Measurements from ENCODE around the gene FUT4.
"Not testable (repeated sequence)": the region's sequence is repeated elsewhere in the genome, so short reads cannot be mapped to it uniquely, and the experiment has no call there.

The FUT4 gene

DNA sequence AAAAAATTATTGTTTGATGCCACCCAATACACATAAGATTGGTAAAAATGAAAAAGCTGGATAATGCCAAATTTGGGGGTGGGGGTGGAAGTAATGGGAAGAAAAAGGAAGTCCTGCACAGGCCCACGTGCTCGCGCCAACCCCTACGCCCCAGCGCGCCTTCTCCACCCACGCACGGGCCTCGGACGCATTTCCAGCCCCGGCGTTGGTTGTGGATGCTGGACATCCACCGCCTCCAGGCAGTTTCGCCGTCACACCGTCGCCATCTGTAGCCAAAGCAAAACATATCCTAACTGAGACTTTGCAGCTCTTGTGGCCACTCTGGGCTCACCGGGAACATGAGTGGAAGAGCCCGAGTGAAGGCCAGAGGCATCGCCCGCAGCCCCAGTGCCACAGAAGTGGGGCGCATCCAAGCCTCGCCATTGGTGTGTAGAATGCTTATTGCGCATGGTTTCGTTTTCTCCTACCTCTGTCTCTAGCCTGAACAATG, 23.5 kb downstream of the FUT4 start, which contains the start of gene PIWIL4:
Gene PIWIL4, plus strand, starts transcription at position 188 of the 490 bp plus-strand sequence. Its CDS starts 151 bp downstream, at position 339.
- no peak for DNase-seq (ENCODE audit: low read depth in 2 of 2)

DNA sequence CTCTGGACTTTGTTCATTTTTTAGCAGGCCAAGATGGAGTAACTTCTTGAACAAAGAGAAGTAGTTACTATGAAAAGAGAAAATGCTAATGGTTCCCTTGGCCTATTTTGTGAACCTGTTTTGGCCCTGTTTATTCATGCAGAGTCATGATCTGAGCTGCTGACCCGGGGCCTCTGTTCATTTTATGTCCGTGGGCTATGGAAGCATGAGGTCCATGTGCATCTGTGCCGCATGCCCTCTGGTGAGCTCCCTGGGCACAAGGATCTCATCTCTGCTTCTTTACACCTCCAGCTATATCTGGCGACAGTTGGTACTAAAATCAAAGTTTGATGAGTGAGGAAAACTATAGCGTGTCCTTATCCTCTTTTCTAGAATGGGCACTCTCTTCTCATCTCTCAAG, 24.5 kb downstream of the FUT4 start:
- no peak for DNase-seq (ENCODE audit: low read depth in 2 of 2)

DNA sequence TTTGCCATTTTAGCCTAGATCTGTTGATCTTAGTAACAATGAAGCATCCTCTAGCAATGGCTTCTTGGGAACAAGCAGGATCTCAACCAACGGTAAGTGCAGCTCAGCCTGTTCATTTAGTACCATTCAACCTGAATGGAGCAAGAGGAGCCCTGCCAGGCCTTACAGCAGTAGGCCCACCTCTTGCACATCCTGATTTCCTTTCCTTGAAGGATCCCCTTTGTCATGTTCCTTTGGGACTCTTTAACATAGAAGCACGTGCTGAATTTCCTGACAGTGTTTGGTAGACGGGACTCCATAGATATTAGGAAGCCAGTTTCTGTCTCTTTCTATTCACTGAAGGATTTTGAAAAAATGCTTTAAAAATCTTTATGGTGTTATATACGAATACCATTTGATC, 25.0 kb downstream of the FUT4 start:
- no peak for DNase-seq (ENCODE audit: low read depth in 2 of 2)

DNA sequence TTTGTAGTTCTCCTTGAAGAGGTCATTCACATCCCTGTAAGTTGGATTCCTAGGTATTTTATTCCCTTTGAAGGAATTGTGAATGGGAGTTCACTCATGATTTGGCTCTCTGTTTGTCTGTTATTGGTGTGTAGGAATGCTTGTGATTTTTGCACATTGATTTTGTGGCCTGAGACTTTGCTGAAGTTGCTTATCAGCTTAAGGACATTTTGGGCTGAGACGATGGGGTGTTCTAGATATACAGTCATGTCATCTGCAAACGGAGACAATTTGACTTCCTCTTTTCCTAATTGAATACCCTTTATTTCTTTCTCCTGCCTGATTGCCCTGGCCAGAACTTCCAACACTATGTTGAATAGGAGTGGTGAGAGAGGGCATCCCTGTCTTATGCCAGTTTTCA, 29.3 kb downstream of the FUT4 start:
- DNase-seq (ENCODE audit: low read depth in 2 of 2): not testable (repeated sequence)

DNA sequence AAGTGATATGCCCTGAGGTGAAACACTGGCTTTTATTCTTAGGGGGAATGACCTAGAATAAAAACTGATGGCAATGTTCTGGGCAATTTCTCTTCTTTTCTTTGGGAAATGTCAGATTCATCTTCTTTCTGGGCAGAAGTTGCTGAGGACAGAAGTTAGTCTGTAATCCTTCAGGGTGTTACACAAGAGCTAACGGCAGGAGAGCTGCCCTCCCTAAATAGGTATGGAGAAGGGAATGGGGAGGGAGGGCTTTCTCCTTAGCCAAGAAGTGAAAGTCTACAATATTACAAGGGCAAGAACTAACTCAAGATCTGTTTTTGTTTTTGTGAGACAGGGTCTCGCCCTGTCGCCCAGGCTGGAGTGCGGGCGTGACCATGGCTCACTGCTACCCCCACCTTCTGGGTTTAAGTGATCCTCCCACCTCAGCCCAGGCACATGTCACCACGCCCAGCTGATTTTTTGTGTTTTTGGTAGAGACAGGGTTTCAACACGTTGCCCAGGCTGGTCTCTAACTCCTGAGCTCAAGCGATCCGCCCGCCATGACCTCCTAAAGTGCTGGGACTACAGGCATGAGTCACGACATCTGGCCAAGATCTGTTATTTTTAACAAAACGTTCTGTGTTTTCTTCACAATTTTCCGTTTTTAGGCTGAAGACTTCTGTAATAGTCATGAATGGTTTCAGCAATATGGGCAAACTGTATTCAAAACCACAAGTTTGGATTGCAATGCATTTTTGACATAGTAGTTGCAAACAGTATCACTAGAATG, 30.7 kb downstream of the FUT4 start:
- no peak for DNase-seq (ENCODE audit: low read depth in 2 of 2)

DNA sequence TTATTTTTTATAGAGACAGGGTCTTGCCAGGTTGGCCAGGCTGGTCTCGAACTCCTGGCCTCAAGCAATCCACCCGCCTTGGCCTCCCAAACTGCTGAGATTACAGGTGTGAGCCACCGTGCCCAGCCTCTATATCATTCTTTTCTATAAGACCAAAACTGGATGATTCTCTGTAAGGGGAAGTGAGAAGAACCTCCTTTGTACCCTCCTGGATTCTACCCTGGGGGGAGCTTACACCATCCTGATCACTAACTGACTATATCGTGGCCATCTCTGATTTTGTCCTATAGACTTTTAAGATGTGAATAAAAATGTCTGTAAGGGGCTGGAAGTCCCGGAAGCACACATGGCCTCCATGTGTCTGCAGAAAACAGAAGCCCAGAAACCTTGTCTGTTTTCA, 32.6 kb downstream of the FUT4 start:
- no peak for DNase-seq (ENCODE audit: low read depth in 2 of 2)

DNA sequence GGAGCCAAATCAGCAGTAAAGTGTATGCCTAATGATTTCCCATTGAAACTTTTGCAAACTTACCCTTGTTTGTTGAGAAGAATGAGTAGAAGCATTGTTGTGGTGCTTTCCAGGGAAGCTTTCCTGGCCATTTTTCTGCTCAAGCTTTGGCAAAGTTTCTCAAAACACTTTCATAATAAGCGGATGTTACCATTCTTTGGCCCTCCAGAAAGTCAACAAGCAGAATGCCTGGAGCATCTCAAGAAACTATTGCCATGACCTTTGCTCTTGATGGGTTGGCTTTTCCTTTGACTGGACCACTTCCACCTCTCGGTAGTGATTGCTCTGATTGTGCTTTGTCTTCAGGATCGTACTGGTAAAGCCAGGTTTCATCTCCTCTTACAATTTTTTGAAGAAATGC, 34.1 kb downstream of the FUT4 start:
- DNase-seq (ENCODE audit: low read depth in 2 of 2): no peak

DNA sequence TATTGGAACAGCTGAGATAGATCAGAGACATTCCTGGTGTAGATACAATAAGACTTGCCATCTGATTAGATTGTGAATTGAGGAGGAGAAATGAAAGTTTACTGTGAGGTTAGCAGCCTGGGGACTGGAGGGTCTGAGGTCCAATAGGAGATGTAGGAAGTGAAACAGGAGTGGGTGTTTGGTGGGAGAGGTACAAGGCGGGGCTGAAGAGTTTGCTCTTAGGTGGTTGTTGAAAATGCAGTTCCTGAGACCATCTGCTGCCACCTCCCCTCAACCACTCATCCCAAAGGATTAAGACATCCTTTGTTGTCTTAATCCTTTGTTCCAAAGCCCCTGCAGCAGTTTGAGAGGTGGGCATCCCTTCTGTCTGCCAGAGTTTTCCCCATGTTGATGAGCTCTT, 38.2 kb downstream of the FUT4 start:
- no peak for DNase-seq (ENCODE audit: low read depth in 2 of 2)

DNA sequence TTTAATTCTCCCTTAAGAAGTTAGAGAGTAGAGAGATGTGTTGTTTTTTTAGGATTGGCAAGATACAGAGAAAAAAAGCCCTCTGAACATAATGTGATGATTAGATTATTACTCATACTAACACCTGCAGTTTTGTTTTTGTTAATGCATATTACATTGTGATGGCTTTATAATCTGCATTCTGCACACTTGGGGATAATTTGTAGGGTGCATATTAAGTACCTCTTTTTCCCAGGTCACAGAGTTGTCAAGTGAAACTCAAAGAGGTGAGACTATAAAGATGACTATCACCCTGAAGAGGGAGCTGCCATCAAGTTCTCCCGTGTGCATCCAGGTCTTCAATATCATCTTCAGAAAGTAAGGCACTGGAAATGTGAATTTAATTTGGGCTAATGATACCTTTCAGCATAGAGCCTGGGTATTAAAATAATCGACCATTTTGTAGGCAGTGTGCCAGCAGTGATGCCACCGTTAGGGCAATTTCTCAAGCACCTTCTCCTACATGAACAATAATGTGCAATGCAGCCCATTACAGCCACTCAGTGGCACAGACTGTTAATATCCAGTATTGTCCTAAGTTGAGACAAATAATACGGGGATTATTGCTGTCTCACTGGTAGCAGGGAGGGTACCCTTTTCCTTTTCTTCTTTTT, 39.6 kb downstream of the FUT4 start:
- no peak for DNase-seq (ENCODE audit: low read depth in 2 of 2)

DNA sequence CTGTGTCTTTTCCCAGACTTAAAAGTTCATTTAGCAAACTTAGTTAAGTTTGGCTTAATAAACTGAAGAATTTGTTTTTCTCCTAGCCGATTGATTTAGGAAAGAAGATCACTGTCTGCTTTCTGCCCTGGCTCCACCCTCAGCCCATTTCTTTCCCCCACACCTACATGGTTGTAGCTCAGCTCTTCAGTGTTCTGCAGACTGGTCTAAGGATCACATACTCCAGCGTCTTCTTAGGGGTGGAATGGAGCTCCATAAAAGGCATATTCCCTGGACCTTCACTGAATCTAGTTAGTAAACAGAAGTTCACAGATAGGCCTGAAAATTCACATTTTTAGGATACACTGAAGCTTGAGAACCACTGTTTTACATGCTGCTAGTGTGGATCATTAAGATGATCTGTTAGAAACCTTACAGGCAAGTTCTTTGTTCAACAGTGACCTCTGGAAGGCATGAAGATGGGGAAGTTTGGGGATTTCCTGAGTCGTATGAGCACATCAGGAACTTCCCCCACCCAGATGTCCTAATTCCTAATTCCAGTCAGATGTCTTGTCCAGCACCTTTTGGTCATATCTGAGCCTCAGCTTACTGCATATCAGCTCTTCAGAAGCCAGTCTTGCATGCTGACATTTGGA, 40.3 kb downstream of the FUT4 start:
- no peak for DNase-seq (ENCODE audit: low read depth in 2 of 2)

DNA sequence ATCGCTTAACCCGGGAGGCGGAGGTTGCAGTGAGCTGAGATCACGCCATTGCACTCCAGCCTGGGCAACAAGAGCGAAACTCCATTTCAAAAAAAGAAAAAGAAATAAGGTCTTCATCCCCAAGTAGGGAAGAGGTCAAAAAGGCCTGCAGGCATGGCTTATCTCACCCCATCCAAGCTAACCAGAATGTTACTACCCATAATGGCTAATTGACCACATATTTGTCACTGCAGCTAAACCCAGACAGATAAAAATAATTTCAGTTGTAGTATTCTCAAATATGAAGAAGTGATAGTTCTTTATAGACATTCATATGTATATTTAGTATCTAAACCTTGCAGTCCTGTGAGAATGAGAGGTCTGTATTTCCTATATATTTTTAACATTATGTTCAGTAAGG, 41.3 kb downstream of the FUT4 start:
- no peak for DNase-seq (ENCODE audit: low read depth in 2 of 2)

DNA sequence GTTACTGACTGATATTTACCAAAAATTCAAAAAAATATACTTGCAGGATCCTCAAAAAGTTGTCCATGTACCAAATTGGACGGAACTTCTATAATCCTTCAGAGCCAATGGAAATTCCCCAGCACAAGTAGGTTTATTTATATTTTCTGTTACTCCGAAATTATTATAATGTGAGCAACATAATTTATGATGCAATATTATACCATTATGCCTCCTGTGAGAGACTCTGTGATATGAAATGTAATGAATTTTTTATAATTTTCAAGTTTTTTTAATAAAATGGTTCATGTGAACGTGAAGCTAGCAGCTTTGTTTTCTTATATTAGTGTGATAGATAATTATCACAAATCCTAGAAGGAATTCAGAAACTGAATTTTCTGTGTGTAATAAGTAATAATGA, 41.7 kb downstream of the FUT4 start:
- DNase-seq (ENCODE audit: low read depth in 2 of 2): no peak

DNA sequence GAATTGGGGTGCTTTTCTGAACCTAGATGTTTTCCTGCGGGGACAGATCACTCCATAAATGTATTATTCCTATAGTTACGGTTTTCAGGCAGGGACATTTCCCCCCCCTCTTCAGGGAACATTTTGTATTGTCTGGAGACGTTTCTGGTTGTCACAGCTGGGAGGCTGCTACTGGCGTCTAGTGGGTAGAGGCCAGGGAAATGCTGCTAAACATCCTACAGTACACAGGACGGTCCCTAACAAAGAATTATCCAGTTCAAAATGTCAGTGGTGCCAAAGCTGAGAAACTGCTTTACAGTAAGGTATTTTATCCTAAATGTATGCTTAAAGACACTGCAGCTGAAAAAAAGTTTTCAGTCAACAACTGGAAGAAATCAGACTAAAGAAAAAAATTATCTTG, 42.8 kb downstream of the FUT4 start:
- no peak for DNase-seq (ENCODE audit: low read depth in 2 of 2)

DNA sequence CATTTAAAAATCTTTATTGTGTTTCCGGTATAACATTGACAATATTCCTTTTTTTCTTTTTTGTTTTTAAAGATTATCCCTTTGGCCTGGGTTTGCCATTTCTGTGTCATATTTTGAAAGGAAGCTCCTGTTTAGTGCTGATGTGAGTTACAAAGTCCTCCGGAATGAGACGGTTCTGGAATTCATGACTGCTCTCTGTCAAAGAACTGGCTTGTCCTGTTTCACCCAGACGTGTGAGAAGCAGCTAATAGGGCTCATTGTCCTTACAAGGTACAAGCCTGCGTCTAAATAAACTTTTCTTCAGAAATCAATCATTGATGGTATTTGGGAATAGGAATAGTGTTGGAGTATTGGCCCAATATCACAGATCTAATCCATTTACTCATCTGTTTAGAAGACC, 43.3 kb downstream of the FUT4 start:
- DNase-seq (ENCODE audit: low read depth in 2 of 2): no peak

DNA sequence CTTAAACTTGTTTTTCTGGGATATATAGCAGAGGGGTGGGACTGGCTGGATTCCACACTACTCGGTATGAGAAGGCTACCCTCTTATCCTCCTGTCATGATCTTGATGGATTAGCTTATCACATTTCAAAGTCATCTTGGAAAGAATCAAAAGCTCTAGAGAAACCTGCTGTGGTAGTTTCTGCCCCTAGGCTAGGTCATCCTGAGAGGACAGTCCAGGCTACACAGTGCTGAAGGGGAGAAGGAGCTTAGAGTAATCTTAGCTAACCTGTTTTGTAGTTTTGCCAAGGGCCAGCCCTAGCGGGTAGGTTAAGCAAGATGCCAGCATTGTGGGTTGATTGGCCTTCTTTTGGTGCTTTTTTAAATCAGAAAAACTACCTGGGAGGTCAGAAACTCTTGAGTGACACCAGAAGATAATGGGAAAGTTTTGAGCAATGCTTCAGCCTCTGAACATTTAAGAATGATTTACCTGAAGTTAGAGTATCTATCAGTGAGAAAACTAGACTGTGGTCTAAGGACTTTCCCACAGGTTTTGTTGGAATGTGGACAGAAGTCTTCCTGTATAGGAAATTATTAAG, 44.7 kb downstream of the FUT4 start:
- DNase-seq (ENCODE audit: low read depth in 2 of 2): no peak

DNA sequence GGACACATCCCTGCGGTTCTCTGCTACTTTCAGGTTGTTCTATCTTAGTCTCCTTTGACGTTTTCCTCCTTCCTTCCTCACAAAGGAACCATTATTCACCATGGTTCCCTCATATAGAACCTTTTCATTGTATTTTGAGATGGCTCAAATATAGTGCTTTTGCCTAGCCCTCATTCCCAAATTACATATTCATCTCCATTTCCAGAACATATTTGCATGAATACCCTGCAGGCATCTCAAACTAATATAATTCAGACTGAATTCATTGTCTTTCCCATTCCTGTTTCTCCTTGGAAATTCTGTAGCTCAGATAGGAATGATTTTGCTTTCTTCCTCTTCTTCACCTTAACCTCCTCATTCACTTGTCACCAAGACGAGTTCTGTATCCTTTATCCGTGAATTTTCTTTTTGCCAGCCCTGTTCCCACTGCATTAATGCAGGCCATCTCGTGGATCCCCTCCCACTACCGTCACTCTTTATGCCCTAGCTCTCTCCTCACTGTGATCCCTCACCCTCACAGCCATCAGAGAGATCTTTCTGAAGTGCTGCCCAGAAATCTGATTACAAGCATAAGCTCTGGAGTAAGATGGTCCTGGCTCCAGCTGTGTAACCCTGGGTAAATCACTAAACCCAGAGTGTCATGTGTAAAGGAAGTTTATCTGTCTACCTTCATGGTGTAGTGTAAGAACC, 46.8 kb downstream of the FUT4 start:
- no peak for DNase-seq (ENCODE audit: low read depth in 2 of 2)

DNA sequence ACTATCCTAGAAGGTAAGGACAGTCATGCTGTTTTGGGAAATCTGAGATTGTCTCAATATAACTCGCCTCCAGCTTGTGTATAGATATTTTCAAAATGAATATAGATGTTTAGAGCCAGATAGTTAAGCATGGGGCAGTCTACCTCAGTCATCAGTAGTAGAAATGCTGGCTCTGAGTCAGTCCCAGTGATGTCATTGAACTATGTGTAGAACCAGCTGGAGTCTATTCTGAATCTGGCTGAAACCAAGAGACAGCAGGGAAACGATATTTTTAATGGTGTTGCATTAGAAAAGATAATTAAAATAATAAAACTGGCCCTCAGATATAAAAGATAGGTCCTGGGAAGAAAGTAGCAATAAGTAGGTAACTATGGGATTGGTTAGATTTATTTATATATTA, 49.3 kb downstream of the FUT4 start:
- no peak for DNase-seq (ENCODE audit: low read depth in 2 of 2)

DNA sequence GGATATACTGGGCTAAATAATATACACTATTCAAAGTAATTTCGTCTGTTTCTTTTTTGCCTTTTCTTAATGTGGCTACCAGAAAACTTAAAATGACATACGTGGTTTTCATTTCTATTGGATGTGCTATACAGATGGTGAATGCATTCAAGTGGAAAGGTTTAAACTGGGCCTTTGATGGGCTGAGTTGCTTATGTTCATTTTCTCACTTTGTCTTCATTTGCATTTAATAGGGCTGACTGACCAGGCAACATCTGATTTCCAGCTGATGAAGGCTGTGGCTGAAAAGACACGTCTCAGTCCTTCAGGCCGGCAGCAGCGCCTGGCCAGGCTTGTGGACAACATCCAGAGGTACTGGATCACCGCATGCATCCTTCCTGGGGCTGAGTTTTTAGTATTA, 51.4 kb downstream of the FUT4 start:
- DNase-seq (ENCODE audit: low read depth in 2 of 2): no peak

DNA sequence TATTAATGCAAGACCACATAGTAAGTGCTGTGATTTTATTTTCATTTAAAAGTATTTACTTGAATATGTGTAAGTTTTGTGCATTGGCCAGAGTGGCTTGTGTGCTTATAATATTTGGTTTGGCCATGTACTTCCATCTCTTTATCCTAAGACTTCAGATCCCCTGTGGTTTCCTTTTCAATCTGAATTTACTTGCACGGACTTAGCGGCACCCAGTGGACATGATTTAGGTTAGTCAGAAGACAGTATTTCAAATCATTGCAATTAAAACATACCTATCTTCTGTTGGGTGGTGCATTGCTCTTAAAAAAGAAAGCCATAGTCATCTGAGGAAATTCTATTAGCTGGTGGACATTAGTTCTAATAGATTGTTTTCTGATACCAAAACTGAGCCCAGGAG, 54.2 kb downstream of the FUT4 start:
- no peak for DNase-seq (ENCODE audit: low read depth in 2 of 2)
